ENCODE data around the gene CEACAM5. TPM values are rescaled to one million over a fixed set of nuclear protein-coding genes. Genes with fewer than 3 reads are reported as not detected.

Gene CEACAM5
- total RNA-seq, 1 experiment from 2014 or later: 1.3 TPM

GRCh38 chr19:41670755-41671154, 37.7 kb upstream of the CEACAM5 start:
- no peaks in the 10 kb centered on the region for H3K27me3 ChIP-seq (replicated peaks; ENCODE audit: control insufficient read depth, insufficient read depth, low read length)
- no peak overlapping the region for H3K4me3 ChIP-seq (ENCODE audit: low read depth, low read length)
- no peaks in the 10 kb centered on the region for H3K4me1 Mint-ChIP-seq (ENCODE audit: low read depth, unreplicated experiment)
- CTCF ChIA-PET: no interaction called here
- no peaks in the 10 kb centered on the region for H3K9me3 Mint-ChIP-seq (ENCODE audit: unreplicated experiment)
- H3K4me1 ChIP-seq: no peaks in the 10 kb centered on the region
- no peak for TF ChIP-seq CTCF (IDR thresholded peaks at IDR 0.05; ENCODE audit: insufficient read depth in 1 of 2, low read depth in 1 of 2, low read length in 1 of 2, severe bottlenecking in 1 of 2, unreplicated experiment in 1 of 2)
- no peaks in the 10 kb centered on the region for H3K36me3 ChIP-seq (ENCODE audit: control insufficient read depth, insufficient read depth, low read length)
- DNase-seq: no peak
- BruUV-seq (replicated peaks): no TSS peak
- H3K9me3 ChIP-seq: peaks cover 17% of the 10 kb centered on the region
- no peaks in the 10 kb centered on the region for H3K36me3 Mint-ChIP-seq (ENCODE audit: insufficient read depth, unreplicated experiment)
- H3K27me3 Mint-ChIP-seq (ENCODE audit: insufficient read depth, unreplicated experiment): peaks cover 8% of the 10 kb centered on the region
- POLR2A ChIA-PET: no interaction called here
- intact Hi-C loops (cut with micrococcal nuclease; ENCODE audit: unreplicated experiment): no loop called here
- no peak overlapping the region for H3K4me3 Mint-ChIP-seq (ENCODE audit: unreplicated experiment)
- H3K27ac Mint-ChIP-seq (ENCODE audit: unreplicated experiment): no peak overlapping the region

- Mint-ChIP-seq H3K27ac (ENCODE audit: unreplicated experiment) (no peak overlapping the region), H3K4me1 (ENCODE audit: low read depth, unreplicated experiment) (no peaks in the 10 kb centered on the region), H3K36me3 (ENCODE audit: insufficient read depth, unreplicated experiment) (no peaks in the 10 kb centered on the region), H3K9me3 (ENCODE audit: unreplicated experiment) (no peaks in the 10 kb centered on the region), H3K4me3 (ENCODE audit: unreplicated experiment) (no peak overlapping the region), H3K27me3 (ENCODE audit: insufficient read depth, unreplicated experiment) (peaks cover 8% of the 10 kb centered on the region)
- ChIA-PET CTCF (no interaction called here), POLR2A (no interaction called here)
- no peaks in the 10 kb centered on the region for H3K27me3 ChIP-seq (replicated peaks; ENCODE audit: control insufficient read depth, insufficient read depth, low read length)
- BruUV-seq (replicated peaks): no TSS peak
- no peak for TF ChIP-seq CTCF (IDR thresholded peaks at IDR 0.05; ENCODE audit: insufficient read depth in 1 of 2, low read depth in 1 of 2, low read length in 1 of 2, severe bottlenecking in 1 of 2, unreplicated experiment in 1 of 2)
- peaks cover 10% of the 10 kb centered on the region for H3K9me3 ChIP-seq
- no peaks in the 10 kb centered on the region for H3K4me1 ChIP-seq
- intact Hi-C loops (cut with micrococcal nuclease; ENCODE audit: unreplicated experiment): no loop called here
- H3K4me3 ChIP-seq (ENCODE audit: low read depth, low read length): no peak overlapping the region
- DNase-seq: no peak
- no peaks in the 10 kb centered on the region for H3K36me3 ChIP-seq (ENCODE audit: control insufficient read depth, insufficient read depth, low read length)
Observed at GRCh38 chr19:41671486-41671885, 36.9 kb upstream of the CEACAM5 start.

GRCh38 chr19:41682437-41682836, 26.0 kb upstream of the CEACAM5 start:
- Histone ChIP-seq H3K9me3 (no peaks in the 10 kb centered on the region), H3K27me3 (replicated peaks; ENCODE audit: control insufficient read depth, insufficient read depth, low read length) (no peaks in the 10 kb centered on the region; the same call in 1 of the 2 replicates), H3K4me3 (ENCODE audit: low read depth, low read length) (no peak overlapping the region), H3K4me1 (no peaks in the 10 kb centered on the region), H3K36me3 (ENCODE audit: control insufficient read depth, insufficient read depth, low read length) (no peaks in the 10 kb centered on the region)
- no peak overlapping the region for H3K27ac Mint-ChIP-seq (ENCODE audit: unreplicated experiment)
- no peaks in the 10 kb centered on the region for H3K36me3 Mint-ChIP-seq (ENCODE audit: insufficient read depth, unreplicated experiment)
- H3K27me3 Mint-ChIP-seq (ENCODE audit: insufficient read depth, unreplicated experiment): peaks cover 8% of the 10 kb centered on the region
- BruUV-seq (replicated peaks): no TSS peak
- H3K9me3 Mint-ChIP-seq (ENCODE audit: unreplicated experiment): no peaks in the 10 kb centered on the region
- H3K4me3 Mint-ChIP-seq (ENCODE audit: unreplicated experiment): no peak overlapping the region
- POLR2A ChIA-PET: no interaction called here
- CTCF ChIA-PET: interaction anchor here (0.9 kb wide), 1 partner anchor 71 kb away, joined by 8 read pairs; no protein-coding TSS in a partner anchor
- no peak for DNase-seq
- TF ChIP-seq CTCF (IDR thresholded peaks at IDR 0.05; ENCODE audit: insufficient read depth in 1 of 2, low read depth in 1 of 2, low read length in 1 of 2, severe bottlenecking in 1 of 2, unreplicated experiment in 1 of 2): no peak
- intact Hi-C loops (cut with micrococcal nuclease; ENCODE audit: unreplicated experiment): no loop called here
- H3K4me1 Mint-ChIP-seq (ENCODE audit: low read depth, unreplicated experiment): no peaks in the 10 kb centered on the region
